K562 (cell line): ENCODE data around the gene TUBGCP6. TPM values are rescaled to one million over a fixed set of nuclear protein-coding genes. Genes with fewer than 3 reads are reported as not detected.

ENCODE experiments used
- BHLHE40 ChIP-seq: IDR thresholded peaks from 2 replicates; pipeline ENCODE4 v1.6.1; 2011; ENCODE audit warnings: low read length, improper control_type of control experiment
- C11orf30 ChIP-seq: fragments of 450-650 bp; IDR thresholded peaks from 2 replicates; pipeline ENCODE4 v1.6.1; 2016; ENCODE audit warnings: low read depth, mild to moderate bottlenecking
- CEBPG ChIP-seq, 3 experiments: fragments of 200-800 bp in 1 of 3; sonication (Bioruptor generic) in 1 of 3; sonication (generic) in 1 of 3; formaldehyde crosslinking in 1 of 3; IDR thresholded peaks in 2 of 3; conservative IDR thresholded peaks in 1 of 3; 2 replicates each; pipeline versions ENCODE4 v1.6.1 to v1.8.0; 2016 to 2022; ENCODE audit warnings: missing compliant biosample characterization in 2 of 3, missing genetic modification characterization in 2 of 3, mild to moderate bottlenecking in 1 of 3, missing genetic modification reagents in 1 of 3
- CXXC5 ChIP-seq: fragments of 250-450 bp; sonication (Bioruptor Pico); IDR thresholded peaks from 2 replicates; pipeline ENCODE4 v1.8.0; 2022; ENCODE audit warnings: inconsistent platforms, mild to moderate bottlenecking, moderate library complexity
- E2F6 ChIP-seq, 2 experiments: IDR thresholded peaks; 2 replicates each; pipeline ENCODE4 v1.6.1; 2011; ENCODE audit warnings: borderline replicate concordance in 1 of 2, control low read depth in 1 of 2, low read depth in 1 of 2, low read length in 1 of 2, mild to moderate bottlenecking in 1 of 2, mixed read lengths in 1 of 2, moderate library complexity in 1 of 2; ENCODE audit not compliant: insufficient read depth in 1 of 2, insufficient read length in 1 of 2, poor library complexity in 1 of 2, severe bottlenecking in 1 of 2; ENCODE audit errors: extremely low read depth in 1 of 2
- GMEB1 ChIP-seq: fragments of 250-450 bp; sonication (Bioruptor Pico); IDR thresholded peaks from 2 replicates; pipeline ENCODE4 v1.4.0; 2020; ENCODE audit warnings: mild to moderate bottlenecking
- KDM5B ChIP-seq: fragments of 200-600 bp; sonication (generic); IDR thresholded peaks from 2 replicates; pipeline ENCODE4 v1.6.1; 2012; ENCODE audit warnings: low read depth, mild to moderate bottlenecking, moderate library complexity, low read length, control low read depth, inconsistent platforms; ENCODE audit not compliant: insufficient replicate concordance
- MYC ChIP-seq, 2 experiments: fragments of 250-450 bp in 1 of 2; sonication (Bioruptor Pico) in 1 of 2; IDR thresholded peaks; 2 replicates each; pipeline versions ENCODE4 v1.5.1 to v1.6.1; 2012 to 2021; ENCODE audit warnings: low read depth in 2 of 2, borderline replicate concordance in 1 of 2, improper control_type of control experiment in 1 of 2, low read length in 1 of 2, mild to moderate bottlenecking in 1 of 2, moderate library complexity in 1 of 2
- NR1H2 ChIP-seq: sonication (generic); formaldehyde crosslinking; IDR thresholded peaks from 2 replicates; pipeline ENCODE4 v1.4.0; 2020; ENCODE audit warnings: mild to moderate bottlenecking, missing genetic modification reagents
- RBFOX2 ChIP-seq: fragments of 200-400 bp; formaldehyde crosslinking; IDR thresholded peaks from 2 replicates; pipeline ENCODE4 v1.6.1; 2017; ENCODE audit warnings: low read depth, mild to moderate bottlenecking, low read length, moderate library complexity
- SMARCA4 ChIP-seq: fragments of 450-650 bp; IDR thresholded peaks from 2 replicates; pipeline ENCODE4 v1.6.1; 2016
- SP1 ChIP-seq: sonication (generic); formaldehyde crosslinking; IDR thresholded peaks from 2 replicates; pipeline ENCODE4 v1.8.1; 2022; ENCODE audit warnings: mild to moderate bottlenecking, missing genetic modification reagents
- TAF1 ChIP-seq: IDR thresholded peaks from 2 replicates; pipeline ENCODE4 v1.6.1; 2011; ENCODE audit warnings: mild to moderate bottlenecking, low read length, moderate library complexity; ENCODE audit not compliant: insufficient read depth, control insufficient read depth, severe bottlenecking; ENCODE audit errors: extremely low read depth
- ZNF280A ChIP-seq: fragments of 450-650 bp; IDR thresholded peaks from 2 replicates; pipeline ENCODE4 v1.6.1; 2018; ENCODE audit warnings: mild to moderate bottlenecking, low read depth; ENCODE audit not compliant: partially characterized antibody
- ZNF707 ChIP-seq: fragments of 250-450 bp; sonication (Bioruptor Pico); conservative IDR thresholded peaks from 2 replicates; pipeline ENCODE4 v1.8.0; 2022; ENCODE audit warnings: inconsistent platforms, mild to moderate bottlenecking, moderate library complexity
- polyA plus RNA-seq, 8 experiments: library from polyadenylated mRNA; depleted of rRNA in 4 of 8; stranded (reverse) in 5 of 8; unstranded in 3 of 8; fragments of >200 nt; fragmentation: Nextera tagmentation in 2 of 8; fragmentation: Illumina TruSeq in 1 of 8; extraction: Ambion mirVana in 2 of 8; extraction: Trizol in 1 of 8; gene quantifications; 2 replicates each; pipeline versions ENCODE4 v1.2.1 to v1.2.3, GENCODE V29; 2011 to 2014; ENCODE audit warnings: inconsistent platforms in 1 of 8, missing spikeins in 1 of 8
- total RNA-seq, 7 experiments: library from RNA; depleted of rRNA in 6 of 7; stranded (reverse); fragments of >200 nt in 6 of 7; fragmentation: Illumina TruSeq in 2 of 7; extraction: Trizol in 2 of 7; gene quantifications; 2 replicates each; pipeline versions ENCODE4 v1.2.1 to v1.2.3, GENCODE V29; 2011 to 2021; ENCODE audit warnings: low replicate concordance in 1 of 7
- TF ChIP-seq, protein P1 (sequence below): sonication (generic); formaldehyde crosslinking; IDR thresholded peaks from 2 replicates; pipeline ENCODE4 v1.8.0; 2022; ENCODE audit warnings: missing genetic modification reagents, mild to moderate bottlenecking, borderline replicate concordance
- TF ChIP-seq, protein P2 (sequence below), 2 experiments: fragments of 450-650 bp; conservative IDR thresholded peaks; 2 replicates each; pipeline ENCODE4 v1.6.1; 2017; ENCODE audit warnings: mild to moderate bottlenecking in 2 of 2, moderate library complexity in 2 of 2

The TUBGCP6 gene
- total and polyA plus RNA-seq, 9 of the 15 experiments (the other 6 are each of a cell fraction or from before 2014, with no cell fraction given): 0.76 to 33.0 (median 10.1) TPM

GRCh38 chr22:50169774-50170341 lies 75.0 kb downstream of the TUBGCP6 start (continued):
- no peak for TF ChIP-seq ZNF280A
- no peak for TF ChIP-seq SP1 (CRISPR knock-in tag)
- peak; percentile 44 for TF ChIP-seq TAF1
- TF ChIP-seq, protein P1, sequence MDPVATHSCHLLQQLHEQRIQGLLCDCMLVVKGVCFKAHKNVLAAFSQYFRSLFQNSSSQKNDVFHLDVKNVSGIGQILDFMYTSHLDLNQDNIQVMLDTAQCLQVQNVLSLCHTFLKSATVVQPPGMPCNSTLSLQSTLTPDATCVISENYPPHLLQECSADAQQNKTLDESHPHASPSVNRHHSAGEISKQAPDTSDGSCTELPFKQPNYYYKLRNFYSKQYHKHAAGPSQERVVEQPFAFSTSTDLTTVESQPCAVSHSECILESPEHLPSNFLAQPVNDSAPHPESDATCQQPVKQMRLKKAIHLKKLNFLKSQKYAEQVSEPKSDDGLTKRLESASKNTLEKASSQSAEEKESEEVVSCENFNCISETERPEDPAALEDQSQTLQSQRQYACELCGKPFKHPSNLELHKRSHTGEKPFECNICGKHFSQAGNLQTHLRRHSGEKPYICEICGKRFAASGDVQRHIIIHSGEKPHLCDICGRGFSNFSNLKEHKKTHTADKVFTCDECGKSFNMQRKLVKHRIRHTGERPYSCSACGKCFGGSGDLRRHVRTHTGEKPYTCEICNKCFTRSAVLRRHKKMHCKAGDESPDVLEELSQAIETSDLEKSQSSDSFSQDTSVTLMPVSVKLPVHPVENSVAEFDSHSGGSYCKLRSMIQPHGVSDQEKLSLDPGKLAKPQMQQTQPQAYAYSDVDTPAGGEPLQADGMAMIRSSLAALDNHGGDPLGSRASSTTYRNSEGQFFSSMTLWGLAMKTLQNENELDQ (CRISPR knock-in tag): no peak
- TF ChIP-seq BHLHE40: no peak
- peak; percentile 55 for TF ChIP-seq MYC (IDR thresholded peaks at IDR 0.05; ENCODE audit: low read depth, low read length)
- TF ChIP-seq MYC (CRISPR knock-in tag; IDR thresholded peaks at IDR 0.05; ENCODE audit: borderline replicate concordance, low read depth): no peak
- peak; percentile 52; the same call in 1 of the 2 replicates for TF ChIP-seq GMEB1 (CRISPR knock-in tag)
- TF ChIP-seq, protein P2, sequence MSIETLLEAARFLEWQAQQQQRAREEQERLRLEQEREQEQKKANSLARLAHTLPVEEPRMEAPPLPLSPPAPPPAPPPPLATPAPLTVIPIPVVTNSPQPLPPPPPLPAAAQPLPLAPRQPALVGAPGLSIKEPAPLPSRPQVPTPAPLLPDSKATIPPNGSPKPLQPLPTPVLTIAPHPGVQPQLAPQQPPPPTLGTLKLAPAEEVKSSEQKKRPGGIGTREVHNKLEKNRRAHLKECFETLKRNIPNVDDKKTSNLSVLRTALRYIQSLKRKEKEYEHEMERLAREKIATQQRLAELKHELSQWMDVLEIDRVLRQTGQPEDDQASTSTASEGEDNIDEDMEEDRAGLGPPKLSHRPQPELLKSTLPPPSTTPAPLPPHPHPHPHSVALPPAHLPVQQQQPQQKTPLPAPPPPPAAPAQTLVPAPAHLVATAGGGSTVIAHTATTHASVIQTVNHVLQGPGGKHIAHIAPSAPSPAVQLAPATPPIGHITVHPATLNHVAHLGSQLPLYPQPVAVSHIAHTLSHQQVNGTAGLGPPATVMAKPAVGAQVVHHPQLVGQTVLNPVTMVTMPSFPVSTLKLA (conservative IDR thresholded peaks at IDR 0.05): peak in 1 of 2 experiments; percentile 49; a peak in 1 of 4 replicates
- TF ChIP-seq RBFOX2: peak; percentile 61
- peak; percentile 23 for TF ChIP-seq KDM5B
- TF ChIP-seq SMARCA4: no peak
- no peak for TF ChIP-seq ZNF707 (CRISPR knock-in tag)
- TF ChIP-seq CEBPG (CRISPR knock-in tag; IDR thresholded peaks at IDR 0.05): no peak
- TF ChIP-seq CEBPG (tag; conservative IDR thresholded peaks at IDR 0.05 in 1 of 2, IDR thresholded peaks at IDR 0.05 in 1 of 2): no peak
- peak; percentile 66; the same call in 1 of the 2 replicates for TF ChIP-seq C11orf30
- peak; percentile 77 for TF ChIP-seq CXXC5 (CRISPR knock-in tag)
- TF ChIP-seq E2F6 (IDR thresholded peaks at IDR 0.05; ENCODE audit: borderline replicate concordance in 1 of 2, extremely low read depth in 1 of 2, insufficient read depth in 1 of 2, insufficient read length in 1 of 2, low read depth in 1 of 2, low read length in 1 of 2, poor library complexity in 1 of 2, severe bottlenecking in 1 of 2): peak in 1 of 2 experiments; percentile 76
- no peak for TF ChIP-seq NR1H2 (CRISPR knock-in tag)
